ENCODE data around the gene SCAP. TPM values are rescaled to one million over a fixed set of nuclear protein-coding genes. Genes with fewer than 3 reads are reported as not detected.

The SCAP gene
- total and polyA plus RNA-seq, 2 of the 13 experiments (the other 11 are each of a cell fraction or from before 2014, with no cell fraction given) = 40.4 to 53.3 TPM

GRCh38 chr3:47475570-47476329, at the start of gene SCAP (continued):
- TF ChIP-seq, protein P1, sequence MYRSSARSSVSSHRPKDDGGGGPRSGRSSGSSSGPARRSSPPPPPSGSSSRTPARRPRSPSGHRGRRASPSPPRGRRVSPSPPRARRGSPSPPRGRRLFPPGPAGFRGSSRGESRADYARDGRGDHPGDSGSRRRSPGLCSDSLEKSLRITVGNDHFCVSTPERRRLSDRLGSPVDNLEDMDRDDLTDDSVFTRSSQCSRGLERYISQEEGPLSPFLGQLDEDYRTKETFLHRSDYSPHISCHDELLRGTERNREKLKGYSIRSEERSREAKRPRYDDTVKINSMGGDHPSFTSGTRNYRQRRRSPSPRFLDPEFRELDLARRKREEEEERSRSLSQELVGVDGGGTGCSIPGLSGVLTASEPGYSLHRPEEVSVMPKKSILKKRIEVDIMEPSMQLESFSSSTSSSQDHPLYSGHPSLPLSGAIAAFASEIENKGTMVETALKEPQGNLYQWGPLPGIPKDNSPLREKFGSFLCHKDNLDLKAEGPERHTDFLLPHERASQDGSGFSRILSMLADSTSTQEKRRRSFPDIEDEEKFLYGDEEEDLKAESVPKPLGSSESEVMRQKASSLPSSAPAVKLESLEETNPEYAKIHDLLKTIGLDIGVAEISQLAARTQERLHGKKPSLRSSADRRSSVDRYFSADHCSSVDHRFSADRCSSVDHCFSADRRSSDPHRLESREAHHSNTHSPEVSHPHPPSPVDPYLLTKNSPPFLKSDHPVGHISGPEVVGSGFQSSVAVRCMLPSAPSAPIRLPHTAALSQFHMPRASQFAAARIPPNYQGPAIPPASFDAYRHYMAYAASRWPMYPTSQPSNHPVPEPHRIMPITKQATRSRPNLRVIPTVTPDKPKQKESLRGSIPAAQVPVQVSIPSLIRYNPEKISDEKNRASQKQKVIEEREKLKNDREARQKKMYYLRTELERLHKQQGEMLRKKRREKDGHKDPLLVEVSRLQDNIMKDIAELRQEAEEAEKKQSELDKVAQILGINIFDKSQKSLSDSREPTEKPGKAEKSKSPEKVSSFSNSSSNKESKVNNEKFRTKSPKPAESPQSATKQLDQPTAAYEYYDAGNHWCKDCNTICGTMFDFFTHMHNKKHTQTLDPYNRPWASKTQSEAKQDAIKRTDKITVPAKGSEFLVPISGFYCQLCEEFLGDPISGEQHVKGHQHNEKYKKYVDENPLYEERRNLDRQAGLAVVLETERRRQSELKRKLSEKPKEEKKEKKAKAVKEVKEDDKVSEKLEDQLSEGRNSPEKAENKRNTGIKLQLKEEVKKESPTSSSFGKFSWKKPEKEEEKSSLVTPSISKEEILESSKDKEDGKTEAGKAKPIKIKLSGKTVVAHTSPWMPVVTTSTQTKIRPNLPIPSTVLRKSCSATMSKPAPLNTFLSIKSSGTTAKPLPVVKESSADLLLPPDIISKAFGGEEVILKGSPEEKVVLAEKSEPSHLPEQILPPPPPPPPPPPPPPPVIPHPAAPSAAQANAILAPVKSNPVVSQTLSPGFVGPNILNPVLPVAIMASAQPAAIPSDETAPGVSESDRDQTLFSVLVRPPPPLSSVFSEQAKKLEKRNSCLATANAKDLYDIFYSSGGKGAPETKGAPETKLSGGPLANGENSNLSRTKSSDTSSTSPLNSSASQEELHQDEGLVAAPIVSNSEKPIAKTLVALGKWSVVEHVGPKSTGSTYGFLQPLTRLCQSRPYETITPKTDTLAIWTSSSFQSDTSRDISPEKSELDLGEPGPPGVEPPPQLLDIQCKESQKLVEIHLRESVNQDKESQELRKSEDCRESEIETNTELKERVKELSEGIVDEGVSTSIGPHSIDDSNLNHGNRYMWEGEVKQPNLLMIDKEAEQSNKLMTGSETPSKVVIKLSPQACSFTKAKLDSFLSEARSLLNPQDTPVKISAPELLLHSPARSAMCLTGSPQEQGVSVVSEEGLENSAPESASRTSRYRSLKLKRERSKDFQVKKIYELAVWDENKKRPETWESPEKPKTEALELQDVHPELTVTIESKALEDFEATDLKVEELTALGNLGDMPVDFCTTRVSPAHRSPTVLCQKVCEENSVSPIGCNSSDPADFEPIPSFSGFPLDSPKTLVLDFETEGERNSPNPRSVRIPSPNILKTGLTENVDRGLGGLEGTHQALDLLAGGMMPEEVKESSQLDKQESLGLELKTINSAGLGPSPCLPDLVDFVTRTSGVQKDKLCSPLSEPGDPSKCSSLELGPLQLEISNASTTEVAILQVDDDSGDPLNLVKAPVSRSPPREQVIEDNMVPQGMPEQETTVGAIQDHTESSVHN (CRISPR knock-in tag; IDR thresholded peaks at IDR 0.05) = no peak
- peak; percentile 58; the same call in 1 of the 2 replicates for TF ChIP-seq ATF7-NPFF (CRISPR knock-in tag; IDR thresholded peaks at IDR 0.05; ENCODE audit: low read depth)
- TF ChIP-seq ZNF883 (CRISPR knock-in tag; IDR thresholded peaks at IDR 0.05; ENCODE audit: not compliant biosample characterization) = no peak
- TF ChIP-seq KDM5A (IDR thresholded peaks at IDR 0.05; ENCODE audit: borderline replicate concordance, low read length) = no peak
- no peak for TF ChIP-seq PBX3 (CRISPR knock-in tag; IDR thresholded peaks at IDR 0.05; ENCODE audit: borderline replicate concordance)
- no peak for TF ChIP-seq NFIC (IDR thresholded peaks at IDR 0.05; ENCODE audit: low read length)
- peak; percentile 34; the same call in 1 of the 2 replicates for TF ChIP-seq NCOA2 (CRISPR knock-in tag; IDR thresholded peaks at IDR 0.05)
- peak; percentile 82 for TF ChIP-seq MAZ (IDR thresholded peaks at IDR 0.05; ENCODE audit: borderline replicate concordance, low read depth, low read length)
- TF ChIP-seq MAZ (CRISPR knock-in tag; IDR thresholded peaks at IDR 0.05; ENCODE audit: low read depth) = peak; percentile 87
- no peak; the same call in 1 of the 2 replicates for TF ChIP-seq ZNF124 (CRISPR knock-in tag; IDR thresholded peaks at IDR 0.05)
- peak; percentile 62; the same call in 1 of the 2 replicates for TF ChIP-seq HIC2 (CRISPR knock-in tag; IDR thresholded peaks at IDR 0.05; ENCODE audit: low read depth)
- TF ChIP-seq PHF5A (CRISPR knock-in tag; IDR thresholded peaks at IDR 0.05; ENCODE audit: low read depth, unreplicated experiment) = no peak
- peak; percentile 27; the same call in 1 of the 2 replicates for TF ChIP-seq E2F2 (CRISPR knock-in tag; IDR thresholded peaks at IDR 0.05; ENCODE audit: borderline replicate concordance)
- peak; percentile 90 for TF ChIP-seq FOXK1 (CRISPR knock-in tag; IDR thresholded peaks at IDR 0.05; ENCODE audit: borderline replicate concordance, low read depth)
- no peak for TF ChIP-seq SNRNP70 (IDR thresholded peaks at IDR 0.05; ENCODE audit: low read depth, low read length)
- no peak for TF ChIP-seq ZNF850 (CRISPR knock-in tag; conservative IDR thresholded peaks at IDR 0.05)

Measured in HepG2 (cell line).